Common myeloid progenitor, CD34-positive (primary cell): ENCODE data around the gene SH2D2A.
A peak's percentile ranks its signal among the peaks of the same experiment; 100 is the strongest.

Source experiments
- CTCF ChIA-PET: fragments of 350-600 bp; sonication (Branson Sonifier 250); formaldehyde crosslinking; loops from one replicate; lab custom pipeline; 2021; ENCODE audit warnings: antibody characterized with exemption; lab: Charles Lee
- POLR2A ChIA-PET: fragments of 350-600 bp; sonication (Branson Sonifier 250); formaldehyde crosslinking; loops from one replicate; lab custom pipeline; 2021; ENCODE audit warnings: antibody characterized with exemption; lab: Charles Lee
- DNase-seq, 3 donors: peaks; one replicate each; pipeline versions ENCODE4 v3.0.0 to v3.0.0-alpha.2; 2013
- H3K27ac ChIP-seq, 2 experiments: 1 replicate in 1 of 2; 2 replicates in 1 of 2; pipeline ENCODE4 v1.7.0; 2013; ENCODE audit warnings: inconsistent platforms in 2 of 2, low read length in 2 of 2, mild to moderate bottlenecking in 2 of 2, low read depth in 1 of 2, moderate library complexity in 1 of 2; ENCODE audit not compliant: severe bottlenecking in 2 of 2, insufficient read depth in 1 of 2, poor library complexity in 1 of 2
- H3K27me3 ChIP-seq, 5 experiments: replicated peaks in 2 of 5; 1 replicate in 3 of 5; 2 replicates in 2 of 5; pipeline versions ENCODE4 v1.6.1 to v1.7.0; 2013; ENCODE audit warnings: low read length in 4 of 5, mild to moderate bottlenecking in 2 of 5, moderate library complexity in 2 of 5, inconsistent platforms in 1 of 5; ENCODE audit not compliant: insufficient read depth in 5 of 5, control insufficient read depth in 4 of 5
- H3K36me3 ChIP-seq, 4 experiments: 1 replicate in 2 of 4; 2 replicates in 2 of 4; pipeline versions ENCODE4 v1.6.1 to v1.7.0; 2013; ENCODE audit warnings: low read length in 3 of 4, control low read depth in 1 of 4, mild to moderate bottlenecking in 1 of 4; ENCODE audit not compliant: control insufficient read depth in 4 of 4, insufficient read depth in 4 of 4
- H3K4me1 ChIP-seq, 4 experiments: 1 replicate in 3 of 4; 2 replicates in 1 of 4; pipeline versions ENCODE4 v1.6.1 to v1.7.1; 2013; ENCODE audit warnings: low read length in 3 of 4, mild to moderate bottlenecking in 3 of 4, control low read depth in 1 of 4, inconsistent platforms in 1 of 4, moderate library complexity in 1 of 4; ENCODE audit not compliant: control insufficient read depth in 4 of 4, insufficient read depth in 4 of 4; ENCODE audit errors: control extremely low read depth in 1 of 4
- H3K4me3 ChIP-seq, 7 experiments: 1 replicate in 4 of 7; 2 replicates in 3 of 7; pipeline versions ENCODE4 v1.5.1 to v1.7.0; 2013; ENCODE audit warnings: mild to moderate bottlenecking in 7 of 7, low read length in 6 of 7, moderate library complexity in 6 of 7, inconsistent platforms in 2 of 7, low read depth in 2 of 7, control low read depth in 1 of 7; ENCODE audit not compliant: insufficient read depth in 4 of 7, control insufficient read depth in 1 of 7; ENCODE audit errors: extremely low read depth in 1 of 7
- H3K9me3 ChIP-seq, 5 experiments: 1 replicate in 4 of 5; 2 replicates in 1 of 5; pipeline versions ENCODE4 v1.6.1 to v1.7.1; 2013; ENCODE audit warnings: low read length in 4 of 5, mild to moderate bottlenecking in 2 of 5, inconsistent platforms in 1 of 5, low read depth in 1 of 5, moderate library complexity in 1 of 5; ENCODE audit not compliant: control insufficient read depth in 4 of 5, insufficient read depth in 2 of 5; ENCODE audit errors: control extremely low read depth in 1 of 5
- WGBS: methylation state at CpG from one replicate; pipeline ENCODE4 v1.1.5; 2013; ENCODE audit not compliant: insufficient coverage; 5-methylcytosine and 5-hydroxymethylcytosine counted together

The SH2D2A gene

GRCh38 chr1:156802421-156802935 is 14.2 kb downstream of the SH2D2A start:
- H3K27me3 ChIP-seq: no peaks in the 10 kb centered on the region
- CTCF ChIA-PET: interaction anchor here (0.6 to 21.9 kb wide), 10 partner anchors 12 to 176 kb away, joined by 3 to 282 read pairs (median 6); partner anchors contain the start of genes INSRR, NTRK1 and SH2D2A
- H3K27ac ChIP-seq: no peak overlapping the region
- no peak for DNase-seq
- POLR2A ChIA-PET: no interaction called here
- peaks cover 0 to 23% (median 13%) of the 10 kb centered on the region in 4 experiments for H3K4me1 ChIP-seq
- WGBS: 96% methylated on average over 6 of the region's 8 CpGs
- no peak overlapping the region for H3K4me3 ChIP-seq
- peaks cover 13 to 48% (median 29%) of the 10 kb centered on the region in 4 experiments for H3K36me3 ChIP-seq
- H3K9me3 ChIP-seq: no peaks in the 10 kb centered on the region

DNA sequence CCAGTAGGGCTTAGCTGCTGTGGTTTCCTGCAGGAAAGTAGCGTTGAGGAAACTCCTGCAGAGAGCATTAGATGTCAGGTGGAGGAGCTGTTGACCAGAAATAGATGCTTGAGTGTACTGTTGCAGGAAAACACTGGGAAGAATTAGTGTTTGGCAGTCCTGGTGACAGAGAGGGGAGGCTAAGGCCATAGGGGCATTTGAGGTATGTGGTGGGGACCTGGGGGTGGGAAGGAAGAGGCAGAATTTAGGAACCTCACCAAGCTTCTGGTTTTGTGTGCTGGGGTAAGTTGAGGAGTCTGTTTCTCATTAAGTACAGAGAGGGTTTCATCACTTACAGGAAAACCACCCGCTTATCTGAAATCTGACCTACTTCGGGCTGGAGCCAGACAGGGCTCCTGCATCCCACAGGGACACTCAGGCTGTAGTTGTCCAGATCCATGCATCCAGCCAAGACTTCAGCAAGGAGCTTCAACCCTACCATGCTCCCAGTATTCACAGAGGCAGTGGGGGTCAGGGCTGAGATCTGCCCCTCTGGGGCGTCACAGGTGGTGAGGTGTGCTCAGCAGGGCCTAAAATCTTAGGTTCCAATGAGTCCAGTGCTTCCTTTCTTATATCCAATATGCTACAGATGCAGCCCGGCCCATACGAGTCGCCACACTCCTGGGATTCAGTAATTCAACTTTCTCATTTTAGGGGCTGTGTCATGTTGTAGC is 15.1 kb downstream of the SH2D2A start:
- ChIA-PET POLR2A (interaction anchor here (1.0 kb wide), 1 partner anchor 13 kb away, joined by 3 read pairs; no protein-coding TSS in a partner anchor), CTCF (interaction anchor here (0.6 to 21.9 kb wide), 11 partner anchors 11 to 99 kb away, joined by 3 to 282 read pairs (median 9); partner anchors contain the start of genes INSRR, NTRK1 and SH2D2A)
- Histone ChIP-seq H3K27me3 (no peaks in the 10 kb centered on the region), H3K27ac (no peak overlapping the region), H3K4me3 (no peak overlapping the region), H3K36me3 (peaks cover 10 to 54% (median 32%) of the 10 kb centered on the region in 4 experiments), H3K4me1 (peaks cover 0 to 23% (median 13%) of the 10 kb centered on the region in 4 experiments), H3K9me3 (no peaks in the 10 kb centered on the region)
- no peak for DNase-seq
- 41% methylated on average over 4 of the region's 7 CpGs for WGBS

DNA sequence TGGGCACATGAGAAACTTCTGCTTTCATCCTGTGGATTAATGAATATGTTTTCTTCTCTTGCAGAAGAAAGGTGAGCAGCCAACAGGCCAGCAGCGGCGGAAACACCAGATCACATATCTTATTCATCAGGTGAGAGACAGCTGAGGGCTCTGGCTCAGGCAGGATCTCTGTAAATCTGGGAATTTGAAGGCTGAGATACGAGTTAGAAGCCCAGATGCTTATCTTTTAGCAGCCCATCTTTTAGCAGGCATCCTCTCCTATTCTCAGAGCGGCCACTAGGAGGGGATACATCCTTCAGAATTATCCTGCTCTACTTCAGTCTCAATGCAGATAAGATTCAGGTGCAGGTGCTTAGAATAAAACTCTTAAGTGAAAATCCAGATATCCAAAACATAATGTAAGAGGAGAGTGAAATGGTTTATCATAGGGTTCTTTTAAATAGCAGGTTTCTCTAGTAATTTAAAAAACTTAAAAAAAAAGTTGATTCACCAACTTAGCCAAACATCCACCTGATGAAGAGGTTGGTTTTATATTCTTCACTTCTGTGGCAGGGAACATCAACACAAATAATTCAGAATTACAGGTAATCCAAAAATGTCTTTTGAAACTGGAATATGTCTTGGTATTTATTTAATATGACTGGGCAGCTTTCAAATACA is 19.3 kb downstream of the SH2D2A start:
- H3K4me1 ChIP-seq: peaks cover 0 to 7% (median 5%) of the 10 kb centered on the region in 4 experiments
- no peaks in the 10 kb centered on the region for H3K27me3 ChIP-seq
- H3K9me3 ChIP-seq: no peaks in the 10 kb centered on the region
- DNase-seq: peak; percentile 68 to 77 (median 76)
- ChIA-PET POLR2A (interaction anchor here (1.1 kb wide), 1 partner anchor 101 kb away, joined by 7 read pairs; no protein-coding TSS in a partner anchor), CTCF (interaction anchor here (0.8 to 21.9 kb wide), 27 partner anchors 8 to 134 kb away, joined by 3 to 282 read pairs (median 4); partner anchors contain the start of genes INSRR, ISG20L2, METTL25B and NTRK1)
- H3K4me3 ChIP-seq: no peak overlapping the region
- H3K36me3 ChIP-seq: peaks cover 35 to 89% (median 64%) of the 10 kb centered on the region in 4 experiments
- 0% methylated on average over 1 of the region's 4 CpGs for WGBS
- no peak overlapping the region for H3K27ac ChIP-seq

DNA sequence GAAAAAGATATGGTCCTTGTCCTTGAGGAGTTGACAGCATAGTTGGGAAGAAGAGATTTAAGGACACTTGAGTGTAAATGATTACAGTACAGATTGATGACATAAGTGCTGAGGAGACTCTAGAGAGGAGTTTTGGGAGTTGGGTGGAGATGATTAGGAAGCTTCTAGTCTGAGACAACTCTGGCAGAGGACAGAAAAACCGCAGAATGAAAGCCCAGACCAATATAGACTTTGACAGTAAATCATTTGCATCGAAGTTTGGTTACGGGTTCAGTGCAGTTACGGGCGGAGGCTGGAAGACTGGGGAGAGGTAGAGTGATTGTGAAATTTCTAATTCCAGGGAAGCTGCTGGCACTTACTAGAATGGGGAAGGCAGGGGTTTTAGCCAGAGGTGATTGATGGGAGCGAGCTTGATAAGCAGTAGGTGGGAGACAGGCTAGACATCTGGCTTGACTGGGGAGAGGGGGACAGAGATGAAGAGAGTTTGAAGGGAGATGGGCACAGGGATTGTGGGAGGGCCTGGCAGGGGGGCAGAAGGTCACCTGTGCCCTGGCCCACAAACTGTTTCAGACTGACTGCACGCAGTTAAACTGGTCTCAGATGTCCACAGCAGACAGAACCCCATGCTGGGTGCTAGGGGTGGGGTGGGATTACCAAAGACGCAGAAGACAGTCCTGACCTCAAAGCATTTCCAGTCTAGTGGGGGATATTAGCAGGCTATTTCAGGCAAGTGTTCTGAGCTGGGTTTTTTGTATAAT is 20.1 kb downstream of the SH2D2A start:
- WGBS: 95% methylated on average over 6 of the region's 8 CpGs
- H3K36me3 ChIP-seq: peaks cover 37 to 92% (median 68%) of the 10 kb centered on the region in 4 experiments
- CTCF ChIA-PET: interaction anchor here (0.7 to 21.9 kb wide), 22 partner anchors 9 to 134 kb away, joined by 3 to 282 read pairs (median 4); partner anchors contain the start of genes INSRR, ISG20L2, METTL25B and NTRK1

GRCh38 chr1:156795787-156796186 is 20.9 kb downstream of the SH2D2A start:
- CTCF ChIA-PET: interaction anchor here (0.7 to 21.9 kb wide), 13 partner anchors 10 to 91 kb away, joined by 3 to 282 read pairs (median 5); partner anchors contain the start of genes INSRR, ISG20L2, METTL25B and NTRK1
- Histone ChIP-seq H3K27ac (no peak overlapping the region), H3K4me3 (no peak overlapping the region), H3K9me3 (no peaks in the 10 kb centered on the region), H3K36me3 (peaks cover 38 to 92% (median 71%) of the 10 kb centered on the region in 4 experiments), H3K4me1 (no peaks in the 10 kb centered on the region), H3K27me3 (no peaks in the 10 kb centered on the region)
- POLR2A ChIA-PET: no interaction called here
- 82% methylated on average over 5 of the region's 7 CpGs for WGBS
- DNase-seq: no peak

More for the DNA sequence above, 20.1 kb downstream of the SH2D2A start:
- no peak overlapping the region for H3K27ac ChIP-seq
- no peak for DNase-seq
- H3K9me3 ChIP-seq: no peaks in the 10 kb centered on the region
- no peak overlapping the region for H3K4me3 ChIP-seq
- POLR2A ChIA-PET: no interaction called here
- no peaks in the 10 kb centered on the region for H3K27me3 ChIP-seq
- H3K4me1 ChIP-seq: peaks cover 0 to 5% (median 3%) of the 10 kb centered on the region in 4 experiments

DNA sequence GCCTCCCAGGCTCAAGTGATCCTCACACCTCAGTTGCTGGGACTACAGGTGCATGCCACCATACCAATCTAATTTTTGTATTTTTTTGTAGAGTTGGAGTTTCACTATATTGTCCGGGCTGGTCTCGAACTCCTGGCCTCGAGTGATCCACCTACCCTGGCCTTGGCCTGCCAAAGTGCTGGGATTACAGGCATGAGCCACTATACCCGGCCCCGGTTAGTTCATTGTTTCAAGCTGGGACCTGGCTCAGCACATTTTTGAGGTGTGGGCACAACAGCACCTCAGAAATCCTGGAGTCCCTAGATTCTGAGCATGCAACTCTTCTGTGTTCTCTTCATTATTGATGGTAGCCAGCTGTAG is 21.3 kb downstream of the SH2D2A start:
- ChIA-PET POLR2A (no interaction called here), CTCF (interaction anchor here (1.0 to 21.9 kb wide), 9 partner anchors 10 to 91 kb away, joined by 3 to 282 read pairs (median 12); partner anchors contain the start of genes INSRR, ISG20L2, METTL25B and NTRK1)
- H3K4me1 ChIP-seq: no peaks in the 10 kb centered on the region
- H3K9me3 ChIP-seq: no peaks in the 10 kb centered on the region
- WGBS: 98% methylated on average over 4 of the region's 5 CpGs
- H3K27ac ChIP-seq: no peak overlapping the region
- no peak overlapping the region for H3K4me3 ChIP-seq
- H3K27me3 ChIP-seq: no peaks in the 10 kb centered on the region
- H3K36me3 ChIP-seq: peaks cover 38 to 89% (median 71%) of the 10 kb centered on the region in 4 experiments
- DNase-seq: no peak
